AML-193 (cell line): ENCODE results near the gene TUT7.

Experiments used
- DNase-seq, 2 experiments: peaks; one replicate each; lab custom pipeline; 2025; lab: John Stamatoyannopoulos, UW

The TUT7 gene

DNA sequence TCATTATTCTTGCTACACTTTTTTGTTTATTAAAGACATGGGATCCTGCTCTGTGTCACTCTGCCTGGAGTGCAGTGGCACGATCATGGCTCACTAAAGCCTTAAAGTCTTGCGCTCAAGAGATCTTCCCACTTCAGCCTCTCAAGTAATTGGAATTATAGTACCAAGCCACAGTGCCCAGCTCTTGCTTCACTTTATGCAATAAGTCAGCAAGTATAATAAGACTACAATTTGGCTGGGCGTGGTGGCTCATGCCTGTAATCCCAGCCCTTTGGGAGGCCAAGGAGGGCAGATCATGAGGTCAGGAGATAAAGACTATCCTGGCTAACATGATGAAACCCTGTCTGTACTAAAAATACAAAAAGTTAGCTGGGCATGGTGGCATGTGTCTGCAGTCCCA, 100.6 kb downstream of the TUT7 start:
- DNase-seq = no peak

DNA sequence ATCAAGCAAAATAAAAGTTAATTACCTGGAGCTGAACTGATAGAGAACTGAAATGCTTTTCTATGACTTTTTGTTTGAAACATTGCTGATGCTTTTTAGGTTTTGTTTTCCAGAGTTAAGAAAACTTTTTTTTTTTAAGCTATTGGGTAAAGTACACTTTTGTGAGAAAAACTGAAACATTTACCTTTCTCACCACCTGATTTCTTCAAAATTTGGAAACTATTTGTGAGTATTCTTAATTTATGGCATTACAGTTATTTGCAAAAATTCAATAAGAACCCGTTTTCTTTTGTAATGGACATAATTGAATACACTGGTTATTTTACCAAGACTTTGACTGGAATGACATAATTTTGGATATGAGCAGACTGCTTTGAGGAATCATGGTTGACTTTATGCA, 101.3 kb downstream of the TUT7 start:
- DNase-seq = no peak

DNA sequence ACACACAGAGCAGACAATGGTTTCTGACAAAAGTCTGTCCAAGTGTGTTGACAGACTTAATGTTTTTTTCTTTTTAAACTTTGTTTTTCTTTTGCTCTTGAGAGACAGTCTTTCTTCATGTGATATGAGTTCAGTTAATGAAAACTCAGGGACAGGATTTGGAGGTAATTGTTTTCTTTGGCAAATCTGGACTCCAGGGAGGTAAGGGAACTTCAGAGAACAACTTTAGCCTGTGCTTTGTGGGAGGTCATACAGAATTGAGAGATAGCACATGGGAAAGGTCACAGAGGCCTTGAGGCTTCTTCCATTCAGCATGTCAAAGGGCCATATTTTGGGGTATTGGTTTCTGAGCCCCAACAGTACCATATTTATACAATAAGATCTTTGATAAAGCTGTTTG, 104.1 kb downstream of the TUT7 start:
- no peak for DNase-seq

DNA sequence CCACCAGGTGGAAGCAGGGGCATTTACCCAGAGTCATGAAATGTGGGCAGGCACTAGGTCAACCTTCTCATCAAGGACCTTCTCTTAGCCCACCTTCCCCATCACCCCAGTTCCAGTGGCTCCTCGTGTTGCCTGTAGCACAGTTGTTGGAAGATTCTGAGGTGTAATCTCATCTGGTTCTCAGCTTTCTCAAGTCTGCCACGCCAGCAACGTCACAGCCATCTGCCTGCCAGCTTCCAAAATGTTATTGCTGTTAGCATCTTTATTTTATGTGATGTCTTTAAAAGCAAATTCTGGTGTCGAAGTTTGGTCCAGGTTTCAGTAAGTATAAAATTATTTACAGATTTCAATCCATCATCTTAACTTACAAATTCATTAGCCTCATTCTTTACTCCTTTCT, 105.5 kb downstream of the TUT7 start:
- no peak for DNase-seq

DNA sequence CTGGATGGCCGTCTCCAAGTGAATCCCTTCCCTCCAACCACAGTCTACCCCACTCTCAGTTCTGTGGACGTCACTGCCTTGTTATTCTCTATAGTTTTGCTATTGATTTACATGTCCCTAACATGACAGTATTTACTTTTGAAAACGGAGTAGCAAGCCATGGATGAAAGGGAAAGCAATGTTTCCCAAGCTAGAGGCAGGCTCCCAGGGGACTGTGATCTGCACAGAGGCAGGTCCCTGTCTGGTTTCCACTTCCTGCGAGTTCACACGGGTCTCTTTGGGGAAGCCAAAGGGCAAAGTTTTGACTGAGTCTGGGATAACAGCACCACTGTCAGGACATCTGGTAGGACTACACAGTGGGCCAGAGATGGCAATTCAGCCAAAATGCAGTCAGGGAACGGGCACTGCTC, 107.5 kb downstream of the TUT7 start:
- no peak for DNase-seq

DNA sequence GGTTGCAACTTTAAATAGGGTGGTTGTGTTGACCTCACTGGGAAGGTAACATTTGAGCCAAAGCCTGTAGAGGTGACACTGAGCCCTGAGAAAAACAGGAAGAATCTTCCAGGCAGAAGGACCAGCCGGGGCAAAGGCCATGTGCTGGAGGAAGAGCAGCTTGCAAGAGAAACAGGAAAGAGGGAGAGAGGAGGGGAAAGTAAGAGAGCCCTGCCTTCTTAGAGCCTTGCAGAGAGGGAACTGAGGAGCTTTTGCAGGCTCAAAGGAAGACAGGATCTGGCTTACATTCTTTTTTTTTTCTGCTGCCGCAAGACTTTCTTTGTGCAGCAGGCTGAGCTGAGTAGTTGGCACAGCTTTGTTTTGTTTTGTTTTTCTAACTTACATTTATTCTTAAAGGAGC, 112.1 kb downstream of the TUT7 start:
- DNase-seq = no peak

DNA sequence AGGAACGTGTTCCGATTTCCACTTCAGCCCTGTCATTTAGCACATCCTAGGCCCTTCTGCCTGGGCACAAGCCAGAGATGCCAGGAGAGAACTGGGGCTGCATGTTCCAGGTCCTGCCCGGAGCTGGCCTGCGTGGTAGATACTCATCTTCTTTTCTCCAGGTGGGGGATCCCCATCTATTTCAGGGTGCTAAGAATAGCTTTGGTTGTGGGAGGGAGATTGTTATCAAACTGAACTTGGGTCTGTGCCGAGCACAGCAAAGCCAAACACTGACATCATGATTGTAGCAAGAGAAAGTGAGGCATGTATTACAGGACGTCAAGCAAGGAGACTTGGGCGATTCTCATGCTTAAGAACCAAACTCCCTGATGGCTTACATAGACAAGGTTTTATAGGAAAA, 113.0 kb downstream of the TUT7 start:
- DNase-seq = no peak

DNA sequence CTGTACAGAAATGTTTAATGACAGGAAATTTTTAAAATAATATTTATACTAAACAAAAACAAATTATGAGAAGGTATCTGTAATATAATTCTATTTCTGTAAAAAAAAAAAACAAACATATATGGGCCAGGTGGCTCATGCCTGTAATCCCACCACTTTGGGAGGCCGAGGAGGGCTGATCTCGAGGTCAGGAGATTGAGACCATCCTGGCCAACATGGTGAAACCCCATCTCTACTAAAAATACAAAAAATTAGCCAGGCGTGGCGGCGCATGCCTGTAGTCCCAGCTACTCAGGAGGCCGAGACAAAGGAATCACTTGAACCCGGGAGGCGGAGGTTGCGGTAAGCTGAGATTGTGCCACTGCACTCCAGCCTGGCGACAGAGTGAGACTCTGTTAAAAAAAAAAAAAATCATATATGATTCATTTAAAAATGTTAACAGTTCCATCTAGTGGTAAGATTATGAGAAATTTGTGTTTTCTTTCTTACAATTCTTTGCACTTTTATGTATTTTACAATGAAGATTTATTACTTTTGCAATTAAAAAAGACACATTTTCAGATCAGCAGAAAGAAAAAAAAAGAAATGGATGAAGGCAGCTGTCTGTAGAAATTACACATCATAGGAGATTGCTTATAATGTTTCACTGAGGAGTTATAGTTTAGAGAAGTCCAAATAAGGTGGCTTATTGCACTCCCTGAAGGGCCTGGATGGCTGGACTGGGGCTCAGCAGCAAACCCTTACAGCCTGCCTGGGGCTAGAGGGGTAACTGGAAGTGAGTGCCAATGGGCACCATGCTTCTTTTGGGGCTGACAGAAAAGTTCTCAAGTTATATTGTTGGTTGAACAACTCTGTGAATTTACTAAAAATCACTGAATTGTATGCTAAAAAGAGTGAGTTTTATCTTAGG, 115.1 kb downstream of the TUT7 start:
- DNase-seq = peak in 1 of 2 experiments; percentile 4
